Measurements from ENCODE around the gene CHCHD3.

The CHCHD3 gene

GRCh38 chr7:133052401-133052756, 29.5 kb downstream of the CHCHD3 start:
- Histone ChIP-seq H3K36me3 (ENCODE audit: control insufficient read depth in 2 of 2, insufficient read depth in 1 of 2, low read length in 2 of 2) (no peaks in the 10 kb centered on the region), H3K4me1 (ENCODE audit: control insufficient read depth, insufficient read depth, low read length) (peaks cover 13% of the 10 kb centered on the region), H3K4me3 (ENCODE audit: low read depth, low read length) (no peak overlapping the region), H3K27ac (ENCODE audit: extremely low read depth, low read depth, low read length) (no peak overlapping the region), H3K9me3 (ENCODE audit: control insufficient read depth, insufficient read depth, low read depth, low read length) (no peaks in the 10 kb centered on the region)
- TF ChIP-seq ZNF133 (tag by site-specific recombination; IDR thresholded peaks at IDR 0.05) = no peak
- no peak for TF ChIP-seq MYNN (tag by site-specific recombination; IDR thresholded peaks at IDR 0.05; ENCODE audit: borderline replicate concordance)
- TF ChIP-seq ZNF391 (tag by site-specific recombination; IDR thresholded peaks at IDR 0.05; ENCODE audit: borderline replicate concordance, low read depth) = no peak
- TF ChIP-seq ZNF660 (tag by site-specific recombination; IDR thresholded peaks at IDR 0.05) = no peak
- no peak for TF ChIP-seq ZBTB48 (tag by site-specific recombination; IDR thresholded peaks at IDR 0.05)
- no peak for TF ChIP-seq ZSCAN23 (tag by site-specific recombination; IDR thresholded peaks at IDR 0.05)
- TF ChIP-seq ZNF350 (tag by site-specific recombination; IDR thresholded peaks at IDR 0.05) = no peak
- no peak for TF ChIP-seq YY2 (tag by site-specific recombination; IDR thresholded peaks at IDR 0.05)
- TF ChIP-seq ZNF473 (tag by site-specific recombination; IDR thresholded peaks at IDR 0.05) = no peak
- no peak for TF ChIP-seq ZFP41 (tag by site-specific recombination; IDR thresholded peaks at IDR 0.05; ENCODE audit: borderline replicate concordance)
- no peak for TF ChIP-seq ZNF776 (tag by site-specific recombination; IDR thresholded peaks at IDR 0.05; ENCODE audit: borderline replicate concordance)
- TF ChIP-seq KLF8 (tag by site-specific recombination; IDR thresholded peaks at IDR 0.05) = no peak
- no peak for TF ChIP-seq ATF2 (tag by site-specific recombination; IDR thresholded peaks at IDR 0.05; ENCODE audit: low read depth)
- TF ChIP-seq SCRT2 (tag by site-specific recombination; IDR thresholded peaks at IDR 0.05) = no peak
- TF ChIP-seq ZNF266 (tag by site-specific recombination; IDR thresholded peaks at IDR 0.05; ENCODE audit: low read depth) = no peak
- POLR2A ChIA-PET = no interaction called here
- CTCF ChIA-PET = interaction anchor here (0.5 kb wide), 1 partner anchor 105 kb away, joined by 6 read pairs; no protein-coding TSS in a partner anchor

DNA sequence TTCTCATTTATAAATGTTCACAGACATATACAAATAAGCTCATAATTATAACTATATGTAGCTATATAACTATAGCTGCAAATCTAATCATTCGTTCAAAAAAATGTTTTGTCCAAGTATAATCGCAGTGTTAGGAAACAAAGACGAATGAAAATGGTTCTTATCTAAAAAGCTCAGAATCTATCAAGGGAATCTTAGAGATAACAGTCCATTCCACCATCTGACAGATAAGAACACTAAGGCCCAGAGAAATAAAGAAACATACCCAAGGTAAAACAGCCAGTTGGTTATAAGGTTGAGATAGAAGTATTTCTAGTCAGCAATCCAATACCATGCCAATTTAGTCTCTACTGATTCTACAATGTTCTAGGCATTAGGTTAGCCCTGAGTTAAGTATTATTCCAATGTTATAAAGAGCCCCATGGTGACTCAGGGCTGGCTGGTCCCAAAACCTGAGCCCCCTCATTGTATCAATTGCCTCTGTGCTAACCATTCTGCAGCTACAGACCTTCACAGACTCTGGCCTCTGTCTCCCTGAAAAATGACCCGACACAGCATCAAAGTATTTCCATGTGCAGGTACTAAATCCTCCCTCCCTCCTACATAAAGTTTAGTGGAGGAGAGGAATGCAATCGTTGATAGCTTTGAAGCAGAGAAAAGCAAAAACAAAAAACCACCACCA, 30.0 kb downstream of the CHCHD3 start:
- no peak overlapping the region for H3K27ac ChIP-seq (ENCODE audit: extremely low read depth, low read depth, low read length)
- ChIA-PET CTCF (interaction anchor here (0.5 to 1.6 kb wide), 5 partner anchors 13 to 564 kb away, joined by 3 to 6 read pairs (median 6); no protein-coding TSS in a partner anchor), POLR2A (no interaction called here)
- H3K36me3 ChIP-seq (ENCODE audit: control insufficient read depth in 2 of 2, insufficient read depth in 1 of 2, low read length in 2 of 2) = peaks cover 0 to 2% of the 10 kb centered on the region in 2 experiments; a peak in 1 of 3 replicates
- peaks cover 13% of the 10 kb centered on the region for H3K4me1 ChIP-seq (ENCODE audit: control insufficient read depth, insufficient read depth, low read length)
- H3K4me3 ChIP-seq (ENCODE audit: low read depth, low read length) = no peak overlapping the region
- H3K9me3 ChIP-seq (ENCODE audit: control insufficient read depth, insufficient read depth, low read depth, low read length) = no peaks in the 10 kb centered on the region
- no peak for TF ChIP-seq ZNF629 (tag by site-specific recombination; IDR thresholded peaks at IDR 0.05)
- TF ChIP-seq SP7 (tag by site-specific recombination; IDR thresholded peaks at IDR 0.05) = no peak
- TF ChIP-seq ZFP37 (tag by site-specific recombination; IDR thresholded peaks at IDR 0.05) = no peak
- TF ChIP-seq ZBTB11 (tag by site-specific recombination; conservative IDR thresholded peaks at IDR 0.05; ENCODE audit: low read depth) = no peak
- no peak for TF ChIP-seq EGR2 (tag by site-specific recombination; IDR thresholded peaks at IDR 0.05; ENCODE audit: low read depth)
- no peak for TF ChIP-seq ZBTB17 (tag by site-specific recombination; IDR thresholded peaks at IDR 0.05)
- no peak for TF ChIP-seq ZNF514 (tag by site-specific recombination; IDR thresholded peaks at IDR 0.05)
- no peak for TF ChIP-seq OSR2 (tag by site-specific recombination; IDR thresholded peaks at IDR 0.05)
- no peak for TF ChIP-seq ZNF777 (tag by site-specific recombination; IDR thresholded peaks at IDR 0.05; ENCODE audit: borderline replicate concordance)
- no peak for TF ChIP-seq ZNF549 (tag by site-specific recombination; IDR thresholded peaks at IDR 0.05)
- TF ChIP-seq ZNF140 (tag by site-specific recombination; IDR thresholded peaks at IDR 0.05) = no peak
- no peak for TF ChIP-seq ZNF707 (tag by site-specific recombination; IDR thresholded peaks at IDR 0.05)
- no peak for TF ChIP-seq ZNF223 (tag by site-specific recombination; IDR thresholded peaks at IDR 0.05)
- TF ChIP-seq BCL11A (tag by site-specific recombination; IDR thresholded peaks at IDR 0.05; ENCODE audit: low read depth) = no peak
- no peak for TF ChIP-seq ZSCAN4 (tag by site-specific recombination; IDR thresholded peaks at IDR 0.05)
- no peak for TF ChIP-seq ZIC2 (tag by site-specific recombination; IDR thresholded peaks at IDR 0.05)
- TF ChIP-seq ZNF354C (tag by site-specific recombination; IDR thresholded peaks at IDR 0.05; ENCODE audit: borderline replicate concordance, low read depth) = no peak
- TF ChIP-seq ZNF48 (tag by site-specific recombination; IDR thresholded peaks at IDR 0.05) = no peak
